ENCODE measurements around the gene RND2. TPM values are rescaled to one million over a fixed set of nuclear protein-coding genes. Genes with fewer than 3 reads are reported as not detected.

The RND2 gene
- total RNA-seq, 3 donors from 2014 or later = 0.16 to 2.0 (median 1.3) TPM

DNA sequence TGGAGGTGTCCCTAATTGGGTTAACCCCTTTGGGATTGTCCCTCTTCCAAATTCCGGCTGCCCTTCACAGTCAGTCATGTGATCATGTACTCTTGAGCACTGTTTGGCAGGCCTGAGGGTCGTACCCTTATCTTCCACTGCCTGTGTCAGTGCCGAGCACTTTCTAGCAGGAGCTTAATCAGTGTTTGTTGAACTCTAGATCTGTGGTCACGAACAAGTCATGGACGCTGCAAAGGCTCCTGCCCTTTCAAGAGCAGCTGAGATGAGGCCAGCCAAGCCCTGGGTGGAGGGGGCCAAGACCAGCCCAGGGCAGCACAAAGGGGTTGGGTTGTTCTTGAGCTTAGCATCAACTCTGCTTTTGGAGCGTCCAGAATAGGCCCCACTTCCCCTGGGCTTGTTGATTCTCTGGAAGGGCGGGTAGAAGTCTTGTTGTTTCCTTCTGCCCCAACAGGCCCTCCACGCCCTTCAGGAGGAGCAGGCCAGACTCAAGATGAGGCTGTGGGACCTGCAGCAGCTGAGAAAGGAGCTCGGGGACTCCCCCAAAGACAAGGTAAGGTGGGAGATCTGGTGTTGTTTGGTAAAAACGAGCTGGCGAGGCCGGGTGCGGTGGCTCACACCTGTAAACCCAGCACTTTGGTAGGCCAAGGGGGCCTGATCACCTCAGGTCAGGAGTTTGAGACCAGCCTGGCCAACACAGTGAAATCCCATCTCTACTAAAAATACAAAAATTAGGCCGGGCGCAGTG, 13.1 kb upstream of the RND2 start:
- H3K27me3 ChIP-seq = no peaks in the 10 kb centered on the region
- peaks cover 5% of the 10 kb centered on the region for H3K36me3 ChIP-seq
- peak overlapping the region; percentile 56 to 86 for H3K27ac ChIP-seq
- no peak for DNase-seq (ENCODE audit: low spot score in 2 of 2)
- H3K9me3 ChIP-seq = no peaks in the 10 kb centered on the region
- TF ChIP-seq POLR2A (IDR thresholded peaks at IDR 0.05) = no peak
- TF ChIP-seq, protein P1, sequence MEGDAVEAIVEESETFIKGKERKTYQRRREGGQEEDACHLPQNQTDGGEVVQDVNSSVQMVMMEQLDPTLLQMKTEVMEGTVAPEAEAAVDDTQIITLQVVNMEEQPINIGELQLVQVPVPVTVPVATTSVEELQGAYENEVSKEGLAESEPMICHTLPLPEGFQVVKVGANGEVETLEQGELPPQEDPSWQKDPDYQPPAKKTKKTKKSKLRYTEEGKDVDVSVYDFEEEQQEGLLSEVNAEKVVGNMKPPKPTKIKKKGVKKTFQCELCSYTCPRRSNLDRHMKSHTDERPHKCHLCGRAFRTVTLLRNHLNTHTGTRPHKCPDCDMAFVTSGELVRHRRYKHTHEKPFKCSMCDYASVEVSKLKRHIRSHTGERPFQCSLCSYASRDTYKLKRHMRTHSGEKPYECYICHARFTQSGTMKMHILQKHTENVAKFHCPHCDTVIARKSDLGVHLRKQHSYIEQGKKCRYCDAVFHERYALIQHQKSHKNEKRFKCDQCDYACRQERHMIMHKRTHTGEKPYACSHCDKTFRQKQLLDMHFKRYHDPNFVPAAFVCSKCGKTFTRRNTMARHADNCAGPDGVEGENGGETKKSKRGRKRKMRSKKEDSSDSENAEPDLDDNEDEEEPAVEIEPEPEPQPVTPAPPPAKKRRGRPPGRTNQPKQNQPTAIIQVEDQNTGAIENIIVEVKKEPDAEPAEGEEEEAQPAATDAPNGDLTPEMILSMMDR (IDR thresholded peaks at IDR 0.05) = no peak
- TF ChIP-seq POLR2AphosphoS5 (IDR thresholded peaks at IDR 0.05) = no peak
- H3K4me1 ChIP-seq = no peaks in the 10 kb centered on the region
- H3K4me3 ChIP-seq = no peak overlapping the region
- intact Hi-C loops (cut with DNase I; ENCODE audit: low total_unique reads) = loop anchor here (10.0 kb wide), 1 partner anchor 333 kb away; no protein-coding TSS in a partner anchor

DNA sequence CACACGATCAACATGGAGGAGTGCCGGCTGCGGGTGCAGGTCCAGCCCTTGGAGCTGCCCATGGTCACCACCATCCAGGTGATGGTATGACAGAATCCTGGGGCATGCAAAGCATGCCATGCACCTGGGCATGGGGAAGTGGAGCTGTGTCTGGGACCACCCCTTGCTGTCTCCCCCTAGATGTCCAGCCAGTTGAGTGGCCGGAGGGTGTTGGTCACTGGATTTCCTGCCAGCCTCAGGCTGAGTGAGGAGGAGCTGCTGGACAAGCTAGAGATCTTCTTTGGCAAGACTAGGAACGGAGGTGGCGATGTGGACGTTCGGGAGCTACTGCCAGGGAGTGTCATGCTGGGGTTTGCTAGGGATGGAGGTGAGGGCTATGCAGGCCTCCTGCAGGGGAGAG, 11.7 kb upstream of the RND2 start:
- H3K4me1 ChIP-seq = no peaks in the 10 kb centered on the region
- no peaks in the 10 kb centered on the region for H3K27me3 ChIP-seq
- no peaks in the 10 kb centered on the region for H3K9me3 ChIP-seq
- H3K36me3 ChIP-seq = peaks cover 5% of the 10 kb centered on the region
- H3K27ac ChIP-seq = peak overlapping the region in 1 of 2 donors; percentile 86
- intact Hi-C loops (cut with DNase I; ENCODE audit: low total_unique reads) = loop anchor here (10.0 kb wide), 1 partner anchor 332 kb away; no protein-coding TSS in a partner anchor
- DNase-seq (ENCODE audit: low spot score in 2 of 2) = no peak
- TF ChIP-seq POLR2AphosphoS5 (IDR thresholded peaks at IDR 0.05) (no peak), POLR2A (IDR thresholded peaks at IDR 0.05) (no peak)
- TF ChIP-seq, protein P1 (IDR thresholded peaks at IDR 0.05) = no peak
- H3K4me3 ChIP-seq = no peak overlapping the region

GRCh38 chr17:43014020-43014648, 10.9 kb upstream of the RND2 start:
- no peak for DNase-seq (ENCODE audit: low spot score in 2 of 2)
- no peaks in the 10 kb centered on the region for H3K4me1 ChIP-seq
- H3K4me3 ChIP-seq = no peak overlapping the region
- H3K27ac ChIP-seq = peak overlapping the region; percentile 12 to 86
- H3K27me3 ChIP-seq = no peaks in the 10 kb centered on the region
- H3K36me3 ChIP-seq = peaks cover 5% of the 10 kb centered on the region
- H3K9me3 ChIP-seq = no peaks in the 10 kb centered on the region
- intact Hi-C loops (cut with DNase I; ENCODE audit: low total_unique reads) = loop anchor here (10.0 kb wide), 1 partner anchor 331 kb away; no protein-coding TSS in a partner anchor
- TF ChIP-seq, protein P1 (IDR thresholded peaks at IDR 0.05) = no peak
- TF ChIP-seq POLR2A (IDR thresholded peaks at IDR 0.05) (no peak), POLR2AphosphoS5 (IDR thresholded peaks at IDR 0.05) (no peak)

DNA sequence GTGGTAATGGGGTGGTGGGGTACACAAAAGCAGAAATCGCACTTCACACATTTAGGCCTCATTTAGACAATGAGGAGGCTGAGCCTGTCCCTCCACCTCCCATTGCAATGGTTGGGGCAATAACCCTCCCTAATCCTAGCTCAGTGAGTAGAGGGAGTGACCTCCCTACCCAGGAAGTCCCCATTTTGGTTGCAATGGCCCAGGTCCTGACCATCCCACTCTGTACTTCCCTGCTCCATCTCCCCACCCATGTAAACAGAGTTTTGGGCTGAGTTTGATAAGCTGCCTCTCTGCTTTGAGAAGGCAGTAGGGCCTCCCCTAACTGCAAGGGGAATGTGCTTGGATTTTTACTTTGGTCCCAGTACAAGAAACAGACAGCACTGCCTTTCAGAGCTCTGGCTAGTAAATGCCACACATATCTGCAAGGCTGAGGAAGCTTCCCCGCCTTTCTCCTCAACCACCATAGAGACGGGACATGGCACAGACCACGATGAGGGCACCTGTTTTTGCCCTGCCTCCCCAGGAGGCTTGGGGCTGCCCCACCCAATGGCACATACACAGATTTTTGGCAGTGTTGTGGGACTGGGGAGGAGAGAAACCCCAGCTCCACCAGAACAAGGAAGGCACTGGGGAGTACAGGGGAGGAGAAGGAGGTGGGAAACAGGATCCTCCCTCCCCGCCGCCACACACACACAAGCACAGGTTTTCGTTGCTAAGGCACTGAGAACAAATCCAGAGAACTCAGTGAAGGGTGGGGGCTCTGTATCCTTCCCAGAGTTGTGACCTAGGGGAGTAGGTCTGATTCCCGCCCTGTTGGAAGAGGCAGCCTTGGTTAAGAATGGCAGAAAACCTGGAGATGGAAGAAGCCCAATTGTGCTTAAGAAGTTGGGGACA, 10.1 kb upstream of the RND2 start:
- no peak for DNase-seq (ENCODE audit: low spot score in 2 of 2)
- Histone ChIP-seq H3K36me3 (peaks cover 5% of the 10 kb centered on the region), H3K27ac (peak overlapping the region; percentile 12 to 86), H3K4me3 (no peak overlapping the region), H3K9me3 (no peaks in the 10 kb centered on the region), H3K4me1 (no peaks in the 10 kb centered on the region), H3K27me3 (no peaks in the 10 kb centered on the region)
- intact Hi-C loops (cut with DNase I; ENCODE audit: low total_unique reads) = loop anchor here (10.0 kb wide), 1 partner anchor 330 kb away; no protein-coding TSS in a partner anchor
- TF ChIP-seq POLR2A (IDR thresholded peaks at IDR 0.05) (no peak), POLR2AphosphoS5 (IDR thresholded peaks at IDR 0.05) (no peak)

- Histone ChIP-seq H3K27ac (peak overlapping the region; percentile 12 to 86), H3K9me3 (no peaks in the 10 kb centered on the region), H3K4me1 (no peaks in the 10 kb centered on the region), H3K4me3 (no peak overlapping the region), H3K36me3 (peaks cover 5% of the 10 kb centered on the region), H3K27me3 (no peaks in the 10 kb centered on the region)
- DNase-seq (ENCODE audit: low spot score in 2 of 2) = no peak
- intact Hi-C loops (cut with DNase I; ENCODE audit: low total_unique reads) = loop anchor here (10.0 kb wide), 1 partner anchor 329 kb away; no protein-coding TSS in a partner anchor
- peak in 2 of 3 donors; percentile 35 to 68 for TF ChIP-seq POLR2AphosphoS5 (IDR thresholded peaks at IDR 0.05)
- TF ChIP-seq, protein P1 (IDR thresholded peaks at IDR 0.05) = no peak
These were observed 9.5 kb upstream of the RND2 start for GRCh38 chr17:43015579-43015978.

Data from breast epithelium (tissue), 4 donors.